ENCODE data around the gene CDC6. TPM values are rescaled to one million over a fixed set of nuclear protein-coding genes. Genes with fewer than 3 reads are reported as not detected.

Gene CDC6
- total and polyA plus RNA-seq, 2 of the 8 experiments (the other 6 are each of a cell fraction or from before 2014, with no cell fraction given) = 50.5 to 140 TPM

DNA sequence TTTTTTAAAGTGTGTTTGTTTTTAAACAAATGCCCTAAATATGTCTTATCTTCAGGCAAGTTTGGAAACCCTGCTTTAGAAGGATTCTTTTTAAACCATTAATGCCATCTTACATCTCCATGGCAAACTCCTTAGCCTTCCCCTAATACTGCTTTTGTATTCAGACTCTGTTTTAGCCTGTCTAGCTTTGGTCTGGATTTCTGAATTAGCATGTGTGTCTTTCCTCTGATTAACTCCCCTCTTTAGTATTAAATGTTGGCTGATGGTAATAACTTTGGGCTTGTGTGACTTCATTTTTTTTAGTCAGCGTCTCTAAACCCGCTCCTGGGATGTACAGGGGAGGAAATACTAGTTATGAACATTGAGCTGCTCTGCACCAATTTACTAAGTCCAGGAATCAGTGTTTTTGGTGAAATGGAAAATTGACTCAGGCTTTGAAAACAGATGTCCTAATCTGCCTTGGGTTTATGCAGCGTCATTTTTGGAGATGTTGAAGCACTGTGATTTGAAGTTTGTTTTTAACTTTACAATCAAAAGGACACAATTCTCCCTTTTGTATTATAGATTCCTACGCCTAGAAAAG, 46.3 kb upstream of the CDC6 start:
- ChIA-PET CTCF (ENCODE audit: partially characterized antibody) (interaction anchor here (0.7 to 2.4 kb wide), 4 partner anchors 22 to 323 kb away, joined by 3 to 8 read pairs (median 4); partner anchors contain the start of gene WIPF2), POLR2A (ENCODE audit: partially characterized antibody) (interaction anchor here (0.9 to 1.8 kb wide), 4 partner anchors 11 to 135 kb away, joined by 3 to 8 read pairs (median 4); partner anchors contain the start of gene WIPF2)
- H2BK5ac ChIP-seq (ENCODE audit: low read depth, low read length) = no peak overlapping the region
- no peak overlapping the region for H4K8ac ChIP-seq (ENCODE audit: extremely low read depth, insufficient read depth, low read length)
- no peak overlapping the region for H3K4me2 ChIP-seq (ENCODE audit: insufficient read depth in 1 of 2, low read depth in 2 of 2, low read length in 2 of 2)
- H4K91ac ChIP-seq (replicated peaks; ENCODE audit: insufficient read length, low read length) = no peak overlapping the region
- H2AK5ac ChIP-seq (ENCODE audit: low read depth, low read length) = no peak overlapping the region
- no peaks in the 10 kb centered on the region for H3K27me3 ChIP-seq (replicated peaks in 1 of 4; ENCODE audit: control insufficient read depth in 3 of 4, extremely low read depth in 1 of 4, insufficient read depth in 3 of 4, low read length in 3 of 4)
- no peaks in the 10 kb centered on the region for H3K23me2 ChIP-seq (ENCODE audit: low read depth, low read length)
- no peak overlapping the region for H2AFZ ChIP-seq (ENCODE audit: low read length)
- H3K56ac ChIP-seq (replicated peaks; ENCODE audit: insufficient read length, low read depth, low read length) = no peak overlapping the region
- no peak overlapping the region for H3K4me3 ChIP-seq (ENCODE audit: extremely low read depth in 1 of 4, insufficient read depth in 2 of 4, low read depth in 3 of 4, low read length in 4 of 4)
- FAIRE-seq = no peak
- peaks cover 0 to 32% of the 10 kb centered on the region in 2 experiments; a peak in 2 of 4 replicates for H3K79me2 ChIP-seq (ENCODE audit: control insufficient read depth in 1 of 2, insufficient read depth in 2 of 2, low read length in 2 of 2)
- H3K23ac ChIP-seq (ENCODE audit: insufficient read length) = no peak overlapping the region
- no peak overlapping the region for H3K18ac ChIP-seq (ENCODE audit: extremely low read depth, low read length)
- peaks cover 0 to 2% of the 10 kb centered on the region in 2 experiments for H4K20me1 ChIP-seq (replicated peaks in 1 of 2; ENCODE audit: control insufficient read depth in 1 of 2, insufficient read depth in 2 of 2, low read length in 2 of 2)
- no peak overlapping the region for H2BK15ac ChIP-seq (ENCODE audit: low read length)
- no peak for DNase-seq (ENCODE audit: low read depth in 1 of 2, low spot score in 2 of 2)
- no peak for TF ChIP-seq JUN (IDR thresholded peaks at IDR 0.05; ENCODE audit: low read depth, low read length)
- TF ChIP-seq CREB1 (IDR thresholded peaks at IDR 0.05) = no peak
- no peak for TF ChIP-seq PHF8 (conservative IDR thresholded peaks at IDR 0.05; ENCODE audit: low read depth, low read length)
- TF ChIP-seq RFX5 (IDR thresholded peaks at IDR 0.05; ENCODE audit: borderline replicate concordance, low read depth, low read length) = no peak
- no peak overlapping the region for H2BK12ac ChIP-seq (ENCODE audit: low read depth, low read length)
- no peak overlapping the region for H3K14ac ChIP-seq (ENCODE audit: insufficient read length)
- H3K27ac ChIP-seq (ENCODE audit: low read depth, low read length) = no peak overlapping the region
- H3K4me1 ChIP-seq (replicated peaks in 1 of 4; ENCODE audit: control insufficient read depth in 3 of 4, insufficient read depth in 4 of 4, low read length in 3 of 4) = no peaks in the 10 kb centered on the region
- no peak overlapping the region for H2BK120ac ChIP-seq (replicated peaks; ENCODE audit: low read depth, low read length)
- H3K9ac ChIP-seq (replicated peaks in 1 of 4; ENCODE audit: extremely low read depth in 1 of 4, low read depth in 3 of 4, low read length in 3 of 4) = no peak overlapping the region
- no peak overlapping the region for H2BK20ac ChIP-seq (ENCODE audit: low read length)
- peaks cover 3% of the 10 kb centered on the region; the same call in 1 of the 2 replicates for H3K79me1 ChIP-seq (ENCODE audit: low read depth, low read length)
- no peaks in the 10 kb centered on the region for H3K36me3 ChIP-seq (ENCODE audit: control insufficient read depth in 2 of 4, insufficient read depth in 4 of 4, low read length in 3 of 4)
- H4K5ac ChIP-seq (ENCODE audit: insufficient read length, low read depth, low read length) = no peak overlapping the region
- H3K4ac ChIP-seq (replicated peaks; ENCODE audit: insufficient read length, low read depth, low read length) = no peak overlapping the region
- 91% methylated on average over 4 of the region's 4 CpGs; no CpG with 5 or more reads in 1 of the 2 experiments for WGBS, 2 experiments (ENCODE audit: extremely low coverage in 1 of 2, insufficient coverage in 1 of 2, insufficient read length in 1 of 2, insufficient replicate concordance in 2 of 2, low coverage in 1 of 2, low lambda C conversion rate in 2 of 2, missing lambda C conversion rate in 1 of 2)
- H3K9me3 ChIP-seq (ENCODE audit: insufficient read depth in 2 of 2, low read depth in 1 of 2, low read length in 1 of 2) = no peaks in the 10 kb centered on the region
